Activated CD4-positive, alpha-beta T cell treated with anti-CD3 and anti-CD28 coated beads, Interleukin-2, amount 50 U/mL, for 24 hours (primary cell): ENCODE results near the gene ATP5F1D.
"Not testable (repeated sequence)": the region's sequence is repeated elsewhere in the genome, so short reads cannot be mapped to it uniquely, and the experiment has no call there.

Experiments used
- DNase-seq, 2 donors: peaks; one replicate each; pipeline ENCODE4 v3.0.0-alpha.2; 2020; ENCODE audit warnings: low read depth in 1 of 2, low spot score in 1 of 2

Gene ATP5F1D

GRCh38 chr19:1246265-1247087, 4.9 kb downstream of the ATP5F1D start:
- DNase-seq: not testable (repeated sequence)

GRCh38 chr19:1247748-1248138, 6.2 kb downstream of the ATP5F1D start:
- no peak for DNase-seq

DNA sequence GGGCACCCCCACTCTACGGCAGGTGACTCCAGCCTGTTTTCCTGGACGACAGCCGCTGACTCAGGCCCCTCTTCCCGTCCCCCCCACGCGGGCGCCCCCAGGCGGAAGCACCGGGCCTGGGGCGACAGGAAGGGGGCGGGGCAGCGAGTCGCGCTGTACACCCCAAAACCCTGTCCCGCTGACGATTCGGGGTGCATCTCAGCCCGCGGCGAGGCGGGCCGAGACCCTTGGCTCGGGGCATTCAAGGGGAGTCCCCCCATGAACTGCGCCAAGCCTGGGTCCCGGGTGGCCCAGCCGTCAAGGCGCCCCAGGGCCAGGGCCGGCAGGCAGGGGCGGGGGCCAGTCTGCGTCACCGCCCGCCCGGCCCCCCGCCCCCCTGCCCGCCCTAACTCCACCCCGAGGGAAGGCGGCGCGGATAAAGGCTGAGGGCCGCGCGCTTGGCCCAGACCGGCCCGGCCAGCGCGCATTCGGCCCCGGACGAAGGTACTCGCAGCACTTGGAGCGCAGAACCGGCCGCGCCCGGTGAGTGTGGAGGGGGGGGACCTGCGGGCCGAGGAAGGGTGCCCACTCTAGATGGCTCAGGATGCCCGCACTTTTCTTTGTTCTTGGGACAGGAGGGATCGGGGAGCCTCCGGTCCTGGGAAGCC, 6.7 kb downstream of the ATP5F1D start, which contains the start of gene MIDN:
TSS of gene MIDN (plus strand) at position 445 of the 647 bp plus-strand sequence. CDS start 1,714 bp downstream, outside the sequence.
- no peak for DNase-seq

GRCh38 chr19:1248786-1249297, 7.3 kb downstream of the ATP5F1D start:
- peak; percentile 65 to 69 for DNase-seq

- peak; percentile 87 to 91 for DNase-seq
Observed at GRCh38 chr19:1249298-1249989, 7.9 kb downstream of the ATP5F1D start.

- DNase-seq: no peak
Observed at GRCh38 chr19:1249990-1250436, 8.5 kb downstream of the ATP5F1D start.

- DNase-seq: no peak
Observed at GRCh38 chr19:1250437-1251260, 9.1 kb downstream of the ATP5F1D start.

GRCh38 chr19:1251330-1252220, 10.0 kb downstream of the ATP5F1D start:
- DNase-seq: no peak

DNA sequence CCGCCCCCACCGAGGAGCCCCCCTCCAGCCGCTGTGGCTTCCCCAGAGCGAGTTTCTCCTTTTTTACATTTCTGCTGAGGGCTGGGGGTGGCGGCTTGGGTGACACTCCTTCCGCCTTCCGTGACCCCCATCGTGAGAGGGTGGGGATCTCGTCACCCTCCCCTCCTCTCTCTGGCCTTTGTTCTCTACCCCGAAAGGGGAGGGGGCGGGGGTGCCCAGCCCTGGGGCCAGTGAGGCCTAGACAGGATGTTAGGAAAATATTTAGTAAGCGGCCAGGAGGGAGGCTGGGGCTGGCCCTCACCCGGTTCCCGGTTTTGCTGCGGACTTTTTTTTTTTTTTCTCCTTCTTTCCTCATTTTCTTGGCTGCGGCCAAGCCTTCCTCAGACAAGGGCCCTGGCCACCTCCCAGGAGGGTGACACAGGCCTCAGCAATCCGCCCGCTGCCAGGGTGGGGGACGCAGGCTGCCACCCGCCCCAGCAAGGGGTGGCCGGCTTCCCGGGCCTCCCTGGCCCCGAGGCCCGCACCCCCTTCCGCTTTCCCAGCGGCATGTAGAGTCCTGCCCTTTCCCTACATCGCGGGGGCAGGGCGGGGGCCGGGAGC, 10.8 kb downstream of the ATP5F1D start:
- DNase-seq: no peak

DNA sequence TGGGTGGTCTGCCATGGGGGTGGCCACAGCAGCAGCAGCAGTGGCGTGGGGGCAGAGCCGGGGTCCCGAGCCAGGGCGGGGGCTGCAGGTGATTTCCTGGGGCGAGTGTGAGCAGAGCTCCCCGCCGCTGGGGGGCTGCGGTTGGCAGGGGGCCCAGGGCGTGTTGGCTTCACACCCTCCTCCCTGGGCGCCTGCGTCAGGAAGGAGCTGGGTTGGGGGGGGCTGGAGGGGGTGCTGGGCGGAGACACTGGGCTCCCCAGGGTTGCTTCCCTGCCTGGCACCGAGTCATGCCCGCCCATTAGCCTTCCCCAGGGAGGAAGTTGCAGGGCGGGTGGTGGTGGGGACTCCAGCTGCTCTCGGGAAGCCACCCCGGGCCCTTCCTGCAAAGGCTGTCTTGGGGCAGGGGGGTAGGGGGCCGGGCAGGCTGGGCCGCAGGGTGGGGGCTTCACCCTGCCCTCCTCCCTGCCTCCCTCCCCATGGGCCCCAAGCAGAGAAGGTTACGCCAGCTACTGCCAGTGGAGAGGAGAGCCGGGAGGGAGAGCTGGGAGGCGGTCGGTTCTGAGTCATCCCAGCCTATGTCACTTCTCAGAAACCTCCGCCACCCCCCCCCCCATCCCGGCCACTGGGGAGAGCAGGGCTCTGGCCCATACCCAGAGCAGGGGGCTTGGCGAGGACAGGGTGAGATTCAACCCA, 11.4 kb downstream of the ATP5F1D start:
- no peak for DNase-seq

GRCh38 chr19:1253514-1254080, 12.0 kb downstream of the ATP5F1D start:
- DNase-seq: no peak

- DNase-seq: no peak
Observed at GRCh38 chr19:1254081-1254527, 12.6 kb downstream of the ATP5F1D start.

DNA sequence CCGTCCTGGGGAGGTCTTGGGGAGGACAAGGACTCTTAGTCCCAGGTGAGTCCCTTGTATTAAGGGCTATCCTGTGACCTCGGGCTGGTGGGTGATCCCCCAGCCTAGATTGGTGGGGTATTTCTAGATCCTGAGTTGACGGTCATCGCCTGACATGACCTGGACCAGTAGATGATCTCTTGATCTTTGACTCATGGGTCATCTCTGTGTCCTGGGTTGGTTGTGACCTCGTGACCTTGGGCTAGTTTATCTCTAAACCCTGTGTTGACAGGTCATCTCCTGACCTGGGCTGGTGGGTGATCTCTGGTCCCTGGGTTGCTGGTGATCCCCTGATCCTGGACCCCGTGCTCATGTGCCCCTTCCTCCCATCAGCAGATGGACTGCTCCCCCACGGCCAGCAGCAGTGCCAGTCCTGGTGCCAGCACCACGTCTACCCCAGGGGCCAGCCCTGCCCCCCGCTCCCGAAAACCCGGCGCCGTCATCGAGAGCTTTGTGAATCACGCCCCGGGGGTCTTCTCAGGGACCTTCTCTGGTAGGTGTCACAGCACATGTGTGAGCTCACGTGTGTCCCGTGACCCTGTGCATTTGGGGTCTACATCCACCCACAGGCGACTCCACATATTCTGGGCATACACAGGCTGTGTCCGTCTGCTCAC, 13.1 kb downstream of the ATP5F1D start:
- no peak for DNase-seq

DNA sequence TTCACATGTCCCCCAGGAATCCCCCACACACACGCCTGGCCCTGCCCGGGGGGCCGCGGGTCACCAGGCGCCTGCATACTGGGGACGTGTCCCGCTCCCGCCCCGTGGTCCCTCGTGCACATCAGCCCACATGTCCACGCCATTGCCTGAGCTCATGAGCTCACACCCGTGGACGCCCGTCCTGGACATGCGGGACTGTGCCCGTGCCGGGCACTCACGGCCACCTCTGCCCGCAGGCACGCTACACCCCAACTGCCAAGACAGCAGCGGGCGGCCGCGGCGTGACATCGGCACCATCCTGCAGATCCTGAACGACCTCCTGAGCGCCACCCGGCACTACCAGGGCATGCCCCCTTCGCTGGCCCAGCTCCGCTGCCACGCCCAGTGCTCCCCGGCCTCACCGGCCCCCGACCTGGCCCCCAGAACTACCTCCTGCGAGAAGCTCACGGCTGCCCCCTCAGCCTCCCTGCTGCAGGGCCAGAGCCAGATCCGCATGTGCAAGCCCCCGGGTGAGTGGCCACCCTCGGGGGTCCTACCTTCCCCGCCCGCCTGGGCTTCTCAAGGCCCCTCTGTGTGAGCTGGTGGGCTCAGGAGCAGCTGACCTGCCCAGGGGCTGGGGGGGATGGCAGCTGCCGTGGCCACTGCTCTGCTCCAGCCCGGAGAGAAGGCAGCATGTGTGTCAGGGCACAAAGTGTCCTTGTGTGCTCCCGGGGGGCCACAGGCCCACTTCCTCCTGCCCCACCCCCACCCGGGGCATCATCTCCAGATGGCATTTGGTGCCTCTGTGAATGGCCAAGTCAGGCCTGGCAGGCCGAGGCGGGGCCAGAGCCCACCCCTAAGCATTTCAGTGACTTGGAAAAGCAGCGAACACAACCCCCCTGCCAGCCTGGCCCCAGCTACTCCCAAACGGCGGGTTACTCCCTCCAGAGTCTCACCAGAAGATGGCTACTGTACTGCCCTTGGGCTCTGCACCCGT, 13.9 kb downstream of the ATP5F1D start:
- DNase-seq: no peak

GRCh38 chr19:1256646-1257474, 15.3 kb downstream of the ATP5F1D start:
- no peak for DNase-seq
